ENCODE results near the gene ZNF740. TPM values are rescaled to one million over a fixed set of nuclear protein-coding genes. Genes with fewer than 3 reads are reported as not detected.
"Not testable (repeated sequence)": the region's sequence is repeated elsewhere in the genome, so short reads cannot be mapped to it uniquely, and the experiment has no call there.

The ZNF740 gene
- total RNA-seq, 4 donors from 2014 or later, result 6.9 to 21.2 (median 9.8) TPM

GRCh38 chr12:53201639-53202038 is 21.1 kb downstream of the ZNF740 start:
- WGBS, 2 donors, result 80 to 91% methylated on average over 4 of the region's 4 CpGs
- Histone ChIP-seq H3K36me3 (peaks cover 0 to 8% (median 0%) of the 10 kb centered on the region in 3 donors), H3K27me3 (no peaks in the 10 kb centered on the region), H3K4me1 (peaks cover 4 to 48% (median 11%) of the 10 kb centered on the region in 3 donors), H3K4me3 (no peak overlapping the region), H3K27ac (no peak overlapping the region), H3K9me3 (no peaks in the 10 kb centered on the region)
- TF ChIP-seq POLR2A (IDR thresholded peaks at IDR 0.05), result no peak
- TF ChIP-seq, protein P1, sequence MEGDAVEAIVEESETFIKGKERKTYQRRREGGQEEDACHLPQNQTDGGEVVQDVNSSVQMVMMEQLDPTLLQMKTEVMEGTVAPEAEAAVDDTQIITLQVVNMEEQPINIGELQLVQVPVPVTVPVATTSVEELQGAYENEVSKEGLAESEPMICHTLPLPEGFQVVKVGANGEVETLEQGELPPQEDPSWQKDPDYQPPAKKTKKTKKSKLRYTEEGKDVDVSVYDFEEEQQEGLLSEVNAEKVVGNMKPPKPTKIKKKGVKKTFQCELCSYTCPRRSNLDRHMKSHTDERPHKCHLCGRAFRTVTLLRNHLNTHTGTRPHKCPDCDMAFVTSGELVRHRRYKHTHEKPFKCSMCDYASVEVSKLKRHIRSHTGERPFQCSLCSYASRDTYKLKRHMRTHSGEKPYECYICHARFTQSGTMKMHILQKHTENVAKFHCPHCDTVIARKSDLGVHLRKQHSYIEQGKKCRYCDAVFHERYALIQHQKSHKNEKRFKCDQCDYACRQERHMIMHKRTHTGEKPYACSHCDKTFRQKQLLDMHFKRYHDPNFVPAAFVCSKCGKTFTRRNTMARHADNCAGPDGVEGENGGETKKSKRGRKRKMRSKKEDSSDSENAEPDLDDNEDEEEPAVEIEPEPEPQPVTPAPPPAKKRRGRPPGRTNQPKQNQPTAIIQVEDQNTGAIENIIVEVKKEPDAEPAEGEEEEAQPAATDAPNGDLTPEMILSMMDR (IDR thresholded peaks at IDR 0.05), result no peak
- intact Hi-C loops (cut with DNase I), result no loop called here
- DNase-seq, result no peak

GRCh38 chr12:53202316-53202715 is 21.8 kb downstream of the ZNF740 start:
- H3K4me3 ChIP-seq; H3K27me3 ChIP-seq; H3K36me3 ChIP-seq; intact Hi-C loops (cut with DNase I); H3K27ac ChIP-seq; DNase-seq; H3K9me3 ChIP-seq: not testable (repeated sequence)
- WGBS, 2 donors, result 70 to 75% methylated on average over 5 to 7 of the region's 7 CpGs
- H3K4me1 ChIP-seq, result peaks cover 4 to 52% (median 11%) of the 10 kb centered on the region in 3 donors

GRCh38 chr12:53204351-53204750 is 23.8 kb downstream of the ZNF740 start:
- WGBS, 2 donors, result 89 to 91% methylated on average over 1 of the region's 1 CpG
- no peak overlapping the region for H3K4me3 ChIP-seq
- intact Hi-C loops (cut with DNase I), result no loop called here

DNA sequence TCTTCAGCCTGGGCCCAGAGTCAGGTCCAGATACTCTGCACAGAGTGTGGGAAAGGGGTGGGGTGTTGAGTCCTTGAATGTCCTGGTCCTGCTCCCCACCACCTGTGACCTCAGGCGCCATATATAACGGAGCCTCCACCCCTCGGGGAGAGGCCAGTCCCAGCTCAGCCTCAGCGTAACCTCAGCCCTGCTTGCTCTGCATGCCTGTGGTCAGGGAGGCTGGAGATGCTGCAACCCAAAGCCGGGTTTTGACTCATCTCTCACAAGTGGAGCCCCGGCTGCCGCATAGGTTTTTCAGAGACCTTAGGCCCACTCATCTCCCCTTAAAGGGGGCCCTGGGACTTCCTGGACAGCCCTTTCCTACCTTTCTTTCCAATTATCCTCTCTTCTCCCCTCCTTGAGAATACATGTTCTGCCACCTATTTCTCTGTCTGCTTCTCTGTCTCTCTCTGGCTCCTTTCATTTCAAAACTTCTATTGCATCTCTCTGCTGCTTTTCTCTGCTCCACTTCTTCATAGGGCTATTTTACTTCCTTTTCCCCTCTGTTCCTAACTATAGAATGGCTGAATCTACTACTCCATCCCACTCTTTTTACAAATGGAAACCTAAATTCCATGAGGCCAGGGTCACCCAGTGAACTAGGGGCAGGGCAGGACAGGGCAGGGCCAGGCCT is 25.4 kb downstream of the ZNF740 start:
- TF ChIP-seq, protein P1 (IDR thresholded peaks at IDR 0.05), result no peak
- TF ChIP-seq POLR2A (IDR thresholded peaks at IDR 0.05), result no peak
- Histone ChIP-seq H3K4me3 (peak overlapping the region in 2 of 4 donors; percentile 27 to 39), H3K9me3 (no peaks in the 10 kb centered on the region), H3K27me3 (no peaks in the 10 kb centered on the region), H3K4me1 (peaks cover 9 to 45% (median 12%) of the 10 kb centered on the region in 3 donors), H3K27ac (peak overlapping the region in 3 of 4 donors; percentile 14 to 53 (median 26)), H3K36me3 (peaks cover 11 to 19% (median 13%) of the 10 kb centered on the region in 3 donors)
- no peak for DNase-seq
- intact Hi-C loops (cut with DNase I), result no loop called here
- 35 to 56% methylated on average over 5 to 7 of the region's 7 CpGs for WGBS, 2 donors

More at GRCh38 chr12:53204351-53204750, 23.8 kb downstream of the ZNF740 start:
- H3K27ac ChIP-seq, result no peak overlapping the region
- H3K27me3 ChIP-seq, result no peaks in the 10 kb centered on the region
- peaks cover 10 to 52% (median 12%) of the 10 kb centered on the region in 3 donors for H3K4me1 ChIP-seq
- H3K36me3 ChIP-seq, result peaks cover 0 to 4% (median 0%) of the 10 kb centered on the region in 3 donors
- TF ChIP-seq, protein P1 (IDR thresholded peaks at IDR 0.05), result no peak
- no peak for TF ChIP-seq POLR2A (IDR thresholded peaks at IDR 0.05)
- H3K9me3 ChIP-seq, result no peaks in the 10 kb centered on the region
- no peak for DNase-seq

DNA sequence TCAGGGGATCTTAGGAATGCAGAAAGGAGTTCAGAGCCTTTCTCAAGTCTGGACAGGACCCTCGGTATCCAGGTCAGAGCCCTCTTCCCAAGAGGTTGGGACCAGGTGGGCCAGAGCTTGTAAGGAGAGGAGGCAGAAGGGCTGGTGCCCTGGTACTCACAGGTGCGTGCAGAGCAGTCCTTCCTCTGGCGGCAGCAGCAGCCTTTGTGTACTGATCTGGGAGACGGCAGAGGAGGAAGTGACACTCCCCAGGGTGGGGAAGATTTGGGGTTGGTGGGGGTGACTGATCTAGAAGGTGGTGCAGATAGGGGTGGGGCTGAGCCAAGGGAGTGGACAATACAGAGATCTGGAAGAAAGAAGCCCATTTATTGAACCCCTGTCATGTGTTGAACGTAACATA is 26.5 kb downstream of the ZNF740 start, which contains the start of gene ITGB7:
Gene ITGB7, minus strand, starts transcription at position 210 of the 400 bp plus-strand sequence. CDS start 6,808 bp downstream, outside the sequence.
- Histone ChIP-seq H3K27me3 (no peaks in the 10 kb centered on the region), H3K9me3 (no peaks in the 10 kb centered on the region), H3K4me1 (peaks cover 9 to 35% (median 12%) of the 10 kb centered on the region in 3 donors), H3K36me3 (peaks cover 21 to 31% (median 24%) of the 10 kb centered on the region in 3 donors), H3K4me3 (peak within 1 kb of the TSS in 3 of 4 donors; percentile 2 to 39 (median 27)), H3K27ac (peak within 1 kb of the TSS; percentile 14 to 53 (median 42))
- intact Hi-C loops (cut with DNase I), result no loop called here
- WGBS, 2 donors, result 20 to 50% methylated on average over 3 to 5 of the region's 5 CpGs
- peak in 2 of 4 donors; percentile 17 to 55 for TF ChIP-seq POLR2A (IDR thresholded peaks at IDR 0.05)
- TF ChIP-seq, protein P1 (IDR thresholded peaks at IDR 0.05), result no peak
- no peak for DNase-seq

Data from esophagus squamous epithelium (tissue), 5 donors.